A549 (cell line): Measurements from ENCODE around the gene PRICKLE4. TPM values are rescaled to one million over a fixed set of nuclear protein-coding genes. Genes with fewer than 3 reads are reported as not detected.
"Not testable (repeated sequence)": the region's sequence is repeated elsewhere in the genome, so short reads cannot be mapped to it uniquely, and the experiment has no call there.

Experiments
- ATAC-seq, 2 experiments: fragments of 200-7000 bp in 1 of 2; fragments of >200 bp in 1 of 2; cut with Nextera tagmentation in 1 of 2; cut with Tn5 transposase in 1 of 2; 3 replicates each; pipeline versions ENCODE4 v1.8.0 to v1.9.1; 2018 to 2020; ENCODE audit warnings: mild to moderate bottlenecking in 1 of 2, moderate library complexity in 1 of 2
- CTCF ChIA-PET: fragments of 300-600 bp; sonication (Branson Sonifier 250); formaldehyde crosslinking; extraction: SDS; loops from one replicate; lab custom pipeline; 2021; ENCODE audit warnings: antibody characterized with exemption, inconsistent platforms; lab: Yijun Ruan, JAX
- POLR2A ChIA-PET: fragments of 350-600 bp; formaldehyde crosslinking; extraction: SDS; loops from one replicate; lab custom pipeline; 2021; ENCODE audit warnings: antibody characterized with exemption, inconsistent platforms; lab: Yijun Ruan, JAX
- DNase-seq, 2 experiments: peaks; one replicate each; pipeline versions ENCODE4 v3.0.0 to v3.0.0-alpha.2; 2011 to 2016; ENCODE audit warnings: low read depth in 1 of 2, low spot score in 1 of 2
- FAIRE-seq: peaks from 2 replicates; lab custom pipeline; 2011; peaks lifted over from hg19 to GRCh38; lab: Jason Lieb, UNC
- H3K27ac ChIP-seq, 2 experiments: fragments of >200 bp; sonication (Bioruptor Twin); formaldehyde crosslinking; 3 replicates each; pipeline ENCODE4 v1.5.1; 2016 to 2017
- H3K4me1 ChIP-seq: fragments of >200 bp; sonication (Bioruptor Twin); formaldehyde crosslinking; 3 replicates; pipeline ENCODE4 v1.6.1; 2016
- H3K4me2 ChIP-seq: fragments of >200 bp; sonication (Bioruptor Twin); formaldehyde crosslinking; 3 replicates; pipeline ENCODE4 v1.6.1; 2016
- H3K4me3 ChIP-seq: fragments of >200 bp; sonication (Bioruptor Twin); formaldehyde crosslinking; 3 replicates; pipeline ENCODE4 v1.5.1; 2016
- H3K9me3 ChIP-seq: fragments of >200 bp; sonication (Bioruptor Twin); formaldehyde crosslinking; 3 replicates; pipeline ENCODE4 v1.6.1; 2016
- CBX2 ChIP-seq: fragments of 200-600 bp; sonication (generic); IDR thresholded peaks from 2 replicates; pipeline ENCODE4 v1.6.1; 2016; ENCODE audit warnings: low read depth, mild to moderate bottlenecking, borderline replicate concordance
- CEBPB ChIP-seq, 2 experiments: fragments of >200 bp in 1 of 2; sonication (Bioruptor Twin) in 1 of 2; formaldehyde crosslinking in 1 of 2; IDR thresholded peaks; 2 replicates each; pipeline ENCODE4 v1.6.1; 2012 to 2016
- CHD4 ChIP-seq: fragments of 200-600 bp; sonication (generic); IDR thresholded peaks from 2 replicates; pipeline ENCODE4 v1.6.1; 2016; ENCODE audit warnings: antibody characterized with exemption, mild to moderate bottlenecking, borderline replicate concordance
- EHF ChIP-seq: fragments of 250-450 bp; sonication (Bioruptor Pico); IDR thresholded peaks from 2 replicates; pipeline ENCODE4 v1.5.0; 2020; ENCODE audit warnings: mild to moderate bottlenecking
- FOSB ChIP-seq: fragments of 250-450 bp; sonication (Bioruptor Pico); IDR thresholded peaks from 2 replicates; pipeline ENCODE4 v1.5.0; 2020; ENCODE audit warnings: mild to moderate bottlenecking, moderate library complexity
- FOSL2 ChIP-seq, 2 experiments: fragments of 450-650 bp in 1 of 2; fragments of >200 bp in 1 of 2; sonication (Bioruptor Twin) in 1 of 2; formaldehyde crosslinking; IDR thresholded peaks; 2 replicates each; pipeline versions ENCODE4 v1.5.0 to v1.6.1; 2016 to 2020; ENCODE audit warnings: mild to moderate bottlenecking in 1 of 2, moderate library complexity in 1 of 2
- FOXS1 ChIP-seq: fragments of 250-450 bp; sonication (Bioruptor Pico); IDR thresholded peaks from 2 replicates; pipeline ENCODE4 v1.5.0; 2020; ENCODE audit warnings: mild to moderate bottlenecking, moderate library complexity
- HDAC2 ChIP-seq: fragments of 200-600 bp; sonication (generic); IDR thresholded peaks from 2 replicates; pipeline ENCODE4 v1.6.1; 2016
- MAX ChIP-seq: IDR thresholded peaks from 2 replicates; pipeline ENCODE4 v1.6.1; 2012
- NPAS2 ChIP-seq: fragments of 250-450 bp; sonication (Bioruptor Pico); IDR thresholded peaks from 2 replicates; pipeline ENCODE4 v1.8.0; 2022; ENCODE audit warnings: mild to moderate bottlenecking, moderate library complexity, borderline replicate concordance
- PHF8 ChIP-seq: fragments of 200-600 bp; sonication (generic); IDR thresholded peaks from 2 replicates; pipeline ENCODE4 v1.6.1; 2016; ENCODE audit warnings: low read depth, mild to moderate bottlenecking, antibody characterized with exemption, moderate library complexity, borderline replicate concordance
- POLR2A ChIP-seq: IDR thresholded peaks from 2 replicates; pipeline ENCODE4 v1.6.1; 2012; ENCODE audit warnings: mild to moderate bottlenecking, low read length
- POLR2AphosphoS2 ChIP-seq: conservative IDR thresholded peaks from 2 replicates; pipeline ENCODE4 v1.6.1; 2012; ENCODE audit warnings: low read length, improper control_type of control experiment, inconsistent platforms
- RARB ChIP-seq: fragments of 250-450 bp; sonication (Bioruptor Pico); IDR thresholded peaks from 2 replicates; pipeline ENCODE4 v1.8.0; 2021; ENCODE audit warnings: mild to moderate bottlenecking, moderate library complexity
- RFX5 ChIP-seq: fragments of 450-650 bp; IDR thresholded peaks from 2 replicates; pipeline ENCODE4 v1.7.1; 2014; ENCODE audit warnings: antibody characterized with exemption, mild to moderate bottlenecking, moderate library complexity
- SMC3 ChIP-seq: fragments of >200 bp; sonication (Bioruptor Twin); formaldehyde crosslinking; IDR thresholded peaks from 3 replicates; pipeline ENCODE4 v1.6.1; 2018; ENCODE audit warnings: inconsistent platforms
- SREBF2 ChIP-seq: fragments of 450-650 bp; IDR thresholded peaks from 2 replicates; pipeline ENCODE4 v1.6.1; 2014; ENCODE audit warnings: mild to moderate bottlenecking, moderate library complexity
- TFCP2L1 ChIP-seq: fragments of 250-450 bp; sonication (Bioruptor Pico); IDR thresholded peaks from 2 replicates; pipeline ENCODE4 v1.5.0; 2021; ENCODE audit warnings: mild to moderate bottlenecking
- TP53 ChIP-seq: fragments of 250-450 bp; sonication (Bioruptor Pico); IDR thresholded peaks from 2 replicates; pipeline ENCODE4 v1.5.0; 2021; ENCODE audit warnings: mild to moderate bottlenecking, moderate library complexity
- USF2 ChIP-seq: fragments of 450-650 bp; IDR thresholded peaks from 2 replicates; pipeline ENCODE4 v1.6.1; 2014; ENCODE audit warnings: antibody characterized with exemption
- ZFP36 ChIP-seq: fragments of 450-650 bp; IDR thresholded peaks from 2 replicates; pipeline ENCODE4 v1.6.1; 2014; ENCODE audit warnings: borderline replicate concordance; ENCODE audit not compliant: partially characterized antibody
- ZSCAN20 ChIP-seq: fragments of 250-450 bp; sonication (Bioruptor Pico); IDR thresholded peaks from 2 replicates; pipeline ENCODE4 v1.8.0; 2022; ENCODE audit warnings: mild to moderate bottlenecking, moderate library complexity
- WGBS: methylation state at CpG from one replicate; pipeline ENCODE4 v1.1.6; 2017; ENCODE audit errors: missing lambda C conversion rate; 5-methylcytosine and 5-hydroxymethylcytosine counted together
- polyA plus RNA-seq, 4 experiments: library from polyadenylated mRNA; depleted of rRNA in 3 of 4; stranded (reverse); fragments of >200 nt; fragmentation: RNase III in 1 of 4; extraction: RNeasy Plus Mini Kit Qiagen cat#74134 plus additional on column Dnase treatment in 1 of 4; gene quantifications; 2 replicates in 3 of 4; 3 replicates in 1 of 4; pipeline ENCODE4 v1.2.3, GENCODE V29; 2011 to 2017

Gene PRICKLE4
- polyA plus RNA-seq, 2 of the 4 experiments (the other 2 are of a cell fraction), result 0.34 to 1.5 TPM

GRCh38 chr6:41759106-41759904 is 21.3 kb upstream of the PRICKLE4 start:
- no peak overlapping the region for H3K4me3 ChIP-seq
- DNase-seq, result no peak
- H3K4me1 ChIP-seq, result no peaks in the 10 kb centered on the region
- no peak overlapping the region for H3K4me2 ChIP-seq
- no peak for TF ChIP-seq POLR2AphosphoS2
- no peak for TF ChIP-seq CEBPB (IDR thresholded peaks at IDR 0.05)
- TF ChIP-seq NPAS2, result no peak
- TF ChIP-seq POLR2A, result no peak
- no peak for TF ChIP-seq FOSB (CRISPR knock-in tag)
- TF ChIP-seq TP53 (CRISPR knock-in tag), result no peak
- no peaks in the 10 kb centered on the region for H3K9me3 ChIP-seq
- FAIRE-seq, result no peak
- 67% methylated on average over 8 of the region's 13 CpGs for WGBS
- ATAC-seq, result no peak
- no peak overlapping the region for H3K27ac ChIP-seq
- ChIA-PET CTCF (interaction anchor here (1.2 kb wide), 2 partner anchors 8 to 54 kb away, joined by 3 to 4 read pairs; no protein-coding TSS in a partner anchor), POLR2A (no interaction called here)

- no peak for FAIRE-seq
- 88% methylated on average over 2 of the region's 2 CpGs for WGBS
- no peaks in the 10 kb centered on the region for H3K4me1 ChIP-seq
Observed at GRCh38 chr6:41759905-41760579, 20.5 kb upstream of the PRICKLE4 start.

GRCh38 chr6:41763470-41763869 is 17.1 kb upstream of the PRICKLE4 start:
- no peak for FAIRE-seq
- peaks cover 13% of the 10 kb centered on the region for H3K4me1 ChIP-seq
- H3K4me3 ChIP-seq, result no peak overlapping the region
- no peak for ATAC-seq
- no peak for TF ChIP-seq CBX2
- no peak for TF ChIP-seq FOSL2 (IDR thresholded peaks at IDR 0.05)
- TF ChIP-seq FOSL2 (CRISPR knock-in tag; IDR thresholded peaks at IDR 0.05), result no peak
- peak; percentile 38 for TF ChIP-seq ZFP36
- TF ChIP-seq RFX5, result no peak
- TF ChIP-seq PHF8, result no peak
- no peak for TF ChIP-seq EHF (CRISPR knock-in tag)
- no peak for TF ChIP-seq TP53 (CRISPR knock-in tag)
- H3K27ac ChIP-seq, result no peak overlapping the region
- H3K9me3 ChIP-seq, result no peaks in the 10 kb centered on the region
- POLR2A ChIA-PET, result no interaction called here
- H3K4me2 ChIP-seq, result no peak overlapping the region
- CTCF ChIA-PET, result interaction anchor here (0.9 to 2.3 kb wide), 5 partner anchors 12 to 395 kb away, joined by 4 to 9 read pairs (median 5); no protein-coding TSS in a partner anchor
- no peak for DNase-seq
- 40% methylated on average over 2 of the region's 2 CpGs for WGBS

More at GRCh38 chr6:41759905-41760579, 20.5 kb upstream of the PRICKLE4 start:
- no peak overlapping the region for H3K4me3 ChIP-seq
- TF ChIP-seq FOSB (CRISPR knock-in tag) (no peak), HDAC2 (no peak), MAX (no peak), RARB (no peak), SREBF2 (no peak), CHD4 (no peak), TFCP2L1 (CRISPR knock-in tag) (no peak), PHF8 (no peak), ZSCAN20 (CRISPR knock-in tag) (no peak), USF2 (no peak), SMC3 (no peak), FOXS1 (CRISPR knock-in tag) (no peak)
- no peak overlapping the region for H3K27ac ChIP-seq
- no peak overlapping the region for H3K4me2 ChIP-seq
- CTCF ChIA-PET, result interaction anchor here (1.2 kb wide), 2 partner anchors 9 to 55 kb away, joined by 3 to 4 read pairs; no protein-coding TSS in a partner anchor
- H3K9me3 ChIP-seq, result no peaks in the 10 kb centered on the region
- POLR2A ChIA-PET, result no interaction called here
- DNase-seq (no peak), ATAC-seq (peak in 1 of 2 experiments; percentile 29; a peak in 1 of 6 replicates)

- H3K4me2 ChIP-seq, FAIRE-seq, ATAC-seq, H3K9me3 ChIP-seq, H3K4me3 ChIP-seq, DNase-seq, H3K27ac ChIP-seq, POLR2A ChIA-PET: not testable (repeated sequence)
- peaks cover 20% of the 10 kb centered on the region for H3K4me1 ChIP-seq
- WGBS, result 75% methylated on average over 4 of the region's 4 CpGs
- CTCF ChIA-PET, result interaction anchor here (1.2 kb wide), 1 partner anchor 77 kb away, joined by 3 read pairs; no protein-coding TSS in a partner anchor
Observed at GRCh38 chr6:41766043-41766664, 14.4 kb upstream of the PRICKLE4 start.
